ENCODE measurements around the gene RGS7BP.

Gene RGS7BP

GRCh38 chr5:64634997-64635686 is 129.3 kb downstream of the RGS7BP start:
- DNase-seq (ENCODE audit: low read depth), result no peak

- no peak for DNase-seq (ENCODE audit: low read depth)
These were observed 131.3 kb downstream of the RGS7BP start for GRCh38 chr5:64637144-64637543.

GRCh38 chr5:64637837-64638443 is 132.1 kb downstream of the RGS7BP start:
- DNase-seq (ENCODE audit: low read depth), result no peak

GRCh38 chr5:64644831-64645230 is 139.0 kb downstream of the RGS7BP start:
- DNase-seq (ENCODE audit: low read depth), result no peak

GRCh38 chr5:64646169-64646568 is 140.4 kb downstream of the RGS7BP start:
- DNase-seq (ENCODE audit: low read depth), result no peak

GRCh38 chr5:64649512-64649911 is 143.7 kb downstream of the RGS7BP start:
- no peak for DNase-seq (ENCODE audit: low read depth)

- DNase-seq (ENCODE audit: low read depth), result no peak
These were observed 148.1 kb downstream of the RGS7BP start for GRCh38 chr5:64653766-64654560.

GRCh38 chr5:64654561-64654938 is 148.7 kb downstream of the RGS7BP start:
- DNase-seq (ENCODE audit: low read depth), result no peak

- DNase-seq (ENCODE audit: low read depth), result no peak
These were observed 149.8 kb downstream of the RGS7BP start for GRCh38 chr5:64655596-64655995.

GRCh38 chr5:64659289-64659688 is 153.5 kb downstream of the RGS7BP start:
- DNase-seq (ENCODE audit: low read depth), result no peak
